ENCODE data around the gene NCBP1. TPM values are rescaled to one million over a fixed set of nuclear protein-coding genes. Genes with fewer than 3 reads are reported as not detected.

Gene NCBP1
- total RNA-seq, 3 donors from 2014 or later, result 25.0 to 33.2 (median 30.2) TPM

- H3K27me3 ChIP-seq, result no peaks in the 10 kb centered on the region
- TF ChIP-seq POLR2A (IDR thresholded peaks at IDR 0.05), result no peak
- no peak for TF ChIP-seq POLR2AphosphoS5 (IDR thresholded peaks at IDR 0.05)
- TF ChIP-seq CTCF (IDR thresholded peaks at IDR 0.05), result no peak
- no peaks in the 10 kb centered on the region for H3K9me3 ChIP-seq
- H3K27ac ChIP-seq, result peak overlapping the region; percentile 36 to 80
- no peaks in the 10 kb centered on the region for H3K36me3 ChIP-seq
- no peaks in the 10 kb centered on the region for H3K4me1 ChIP-seq
- intact Hi-C loops (cut with DNase I; ENCODE audit: low total_unique reads), result no loop called here
- H3K4me3 ChIP-seq, result no peak overlapping the region
- DNase-seq (ENCODE audit: low spot score in 2 of 2), result peak in 1 of 2 donors; percentile 32
Measured at GRCh38 chr9:97703437-97704344, 70.1 kb downstream of the NCBP1 start.

GRCh38 chr9:97704345-97704677 lies 70.7 kb downstream of the NCBP1 start:
- Histone ChIP-seq H3K9me3 (no peaks in the 10 kb centered on the region), H3K36me3 (no peaks in the 10 kb centered on the region), H3K27ac (peak overlapping the region; percentile 19 to 80), H3K4me3 (no peak overlapping the region), H3K27me3 (no peaks in the 10 kb centered on the region), H3K4me1 (no peaks in the 10 kb centered on the region)
- no peak for TF ChIP-seq POLR2AphosphoS5 (IDR thresholded peaks at IDR 0.05)
- TF ChIP-seq POLR2A (IDR thresholded peaks at IDR 0.05), result no peak
- no peak for TF ChIP-seq CTCF (IDR thresholded peaks at IDR 0.05)
- intact Hi-C loops (cut with DNase I; ENCODE audit: low total_unique reads), result no loop called here
- DNase-seq (ENCODE audit: low spot score in 2 of 2), result no peak

GRCh38 chr9:97704851-97705250 lies 71.2 kb downstream of the NCBP1 start:
- Histone ChIP-seq H3K27ac (peak overlapping the region; percentile 19 to 80), H3K36me3 (no peaks in the 10 kb centered on the region), H3K9me3 (no peaks in the 10 kb centered on the region), H3K4me1 (no peaks in the 10 kb centered on the region), H3K4me3 (no peak overlapping the region), H3K27me3 (no peaks in the 10 kb centered on the region)
- TF ChIP-seq POLR2AphosphoS5 (IDR thresholded peaks at IDR 0.05) (no peak), POLR2A (IDR thresholded peaks at IDR 0.05) (no peak), CTCF (IDR thresholded peaks at IDR 0.05) (no peak)
- intact Hi-C loops (cut with DNase I; ENCODE audit: low total_unique reads), result no loop called here
- no peak for DNase-seq (ENCODE audit: low spot score in 2 of 2)

GRCh38 chr9:97705354-97705950 lies 71.8 kb downstream of the NCBP1 start:
- Histone ChIP-seq H3K4me1 (no peaks in the 10 kb centered on the region), H3K9me3 (no peaks in the 10 kb centered on the region), H3K4me3 (no peak overlapping the region), H3K27me3 (no peaks in the 10 kb centered on the region), H3K27ac (no peak overlapping the region), H3K36me3 (no peaks in the 10 kb centered on the region)
- TF ChIP-seq POLR2A (IDR thresholded peaks at IDR 0.05) (no peak), POLR2AphosphoS5 (IDR thresholded peaks at IDR 0.05) (no peak), CTCF (IDR thresholded peaks at IDR 0.05) (no peak)
- intact Hi-C loops (cut with DNase I; ENCODE audit: low total_unique reads), result no loop called here
- no peak for DNase-seq (ENCODE audit: low spot score in 2 of 2)

- Histone ChIP-seq H3K27me3 (peaks cover 0 to 2% of the 10 kb centered on the region in 2 donors), H3K9me3 (no peaks in the 10 kb centered on the region), H3K4me1 (no peaks in the 10 kb centered on the region), H3K4me3 (no peak overlapping the region), H3K27ac (no peak overlapping the region), H3K36me3 (no peaks in the 10 kb centered on the region)
- no peak for TF ChIP-seq CTCF (IDR thresholded peaks at IDR 0.05)
- TF ChIP-seq POLR2AphosphoS5 (IDR thresholded peaks at IDR 0.05), result no peak
- no peak for TF ChIP-seq POLR2A (IDR thresholded peaks at IDR 0.05)
- intact Hi-C loops (cut with DNase I; ENCODE audit: low total_unique reads), result no loop called here
- no peak for DNase-seq (ENCODE audit: low spot score in 2 of 2)
Measured at GRCh38 chr9:97706246-97706645, 72.6 kb downstream of the NCBP1 start.

Measured in breast epithelium (tissue), 4 donors.